CD4-positive, alpha-beta T cell treated with Interleukin-21 for 1 hour (primary cell): ENCODE results near the gene OVCH1.

Experiments used
- DNase-seq: peaks from one replicate; pipeline ENCODE4 v3.0.0-alpha.2; 2020

OVCH1 gene

DNA sequence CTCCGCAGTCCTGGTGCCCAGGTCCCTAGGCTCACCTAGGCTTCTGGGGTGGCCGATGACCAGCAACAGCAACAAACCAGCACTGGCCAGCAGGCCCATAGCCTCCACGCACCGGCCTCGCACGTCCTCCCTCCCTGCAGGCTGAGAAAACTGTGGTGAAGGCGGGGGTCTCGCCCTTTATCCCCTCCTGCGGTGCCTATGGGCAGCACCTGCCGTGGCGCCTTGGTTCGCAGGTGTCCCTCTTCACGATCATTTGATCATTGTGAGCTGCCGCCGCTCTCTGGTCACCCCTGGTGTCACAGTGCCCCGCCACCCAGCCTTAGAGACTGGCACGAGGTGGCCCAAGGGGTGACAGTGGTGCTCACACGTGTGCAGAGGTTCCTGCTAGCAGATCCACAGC lies at the start of gene OVCH1:
TSS of gene OVCH1 (minus strand) at position 99 of the 400 bp plus-strand sequence. CDS start at position 99, 0 bp downstream.
- DNase-seq = no peak

- no peak for DNase-seq
Observed at GRCh38 chr12:29547151-29547632, 49.7 kb upstream of the OVCH1 start.

- DNase-seq = no peak
Observed at GRCh38 chr12:29546000-29546399, 48.5 kb upstream of the OVCH1 start.

- DNase-seq = no peak
Observed at GRCh38 chr12:29545102-29545467, 47.6 kb upstream of the OVCH1 start.

DNA sequence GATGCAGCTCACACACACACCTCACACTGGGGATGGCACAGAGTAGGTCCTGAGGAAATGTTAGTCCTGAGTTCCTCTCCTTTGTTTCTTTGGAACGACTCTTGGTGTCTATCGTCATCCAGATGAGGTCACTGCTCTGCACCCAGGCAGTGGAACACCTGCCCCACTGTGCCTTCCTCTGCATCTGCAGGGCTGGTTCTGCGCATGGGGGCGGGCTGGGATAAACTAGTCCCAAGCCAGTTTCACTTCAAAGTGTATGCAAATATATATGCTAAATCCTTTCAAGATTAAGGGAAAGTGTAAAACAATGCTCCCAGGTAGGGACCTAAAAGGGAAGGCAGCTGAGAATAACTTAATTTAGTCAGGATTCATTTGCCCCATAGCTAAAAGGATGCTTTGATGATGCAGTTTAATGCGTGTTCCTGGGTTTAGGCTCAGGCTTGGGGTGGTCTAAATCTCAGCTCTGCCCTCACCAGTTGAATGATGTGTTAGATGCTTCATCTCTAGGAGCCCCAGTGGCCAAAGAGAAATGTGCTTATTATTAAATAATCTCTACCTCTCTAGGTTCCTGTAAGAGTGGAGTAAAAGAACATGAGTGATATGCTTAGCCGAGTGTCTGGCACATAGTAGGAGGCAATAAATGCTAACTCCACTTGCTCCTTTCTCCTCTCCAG lies 47.1 kb upstream of the OVCH1 start:
- no peak for DNase-seq

GRCh38 chr12:29543036-29543435 lies 45.5 kb upstream of the OVCH1 start:
- no peak for DNase-seq

GRCh38 chr12:29537298-29537697 lies 39.8 kb upstream of the OVCH1 start:
- DNase-seq = no peak

DNA sequence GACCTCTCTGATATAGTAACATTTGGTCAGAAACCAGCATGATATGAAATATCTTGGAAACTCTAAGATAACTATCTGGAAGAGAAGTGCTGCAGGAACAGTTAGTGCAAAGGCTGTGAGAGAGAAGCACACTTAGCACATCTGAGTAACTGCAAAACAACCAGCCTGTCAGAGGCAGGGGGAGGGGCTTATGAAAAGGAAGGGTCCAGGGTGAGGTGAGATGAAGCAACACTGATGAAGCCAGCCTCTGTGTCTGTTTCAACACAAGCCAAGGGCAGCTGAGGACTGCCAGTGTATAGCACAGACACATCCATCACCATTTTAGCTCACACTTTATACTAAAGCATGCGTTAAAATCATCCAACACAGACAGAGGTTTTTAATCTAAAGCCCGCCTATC lies 37.4 kb upstream of the OVCH1 start:
- DNase-seq = no peak

DNA sequence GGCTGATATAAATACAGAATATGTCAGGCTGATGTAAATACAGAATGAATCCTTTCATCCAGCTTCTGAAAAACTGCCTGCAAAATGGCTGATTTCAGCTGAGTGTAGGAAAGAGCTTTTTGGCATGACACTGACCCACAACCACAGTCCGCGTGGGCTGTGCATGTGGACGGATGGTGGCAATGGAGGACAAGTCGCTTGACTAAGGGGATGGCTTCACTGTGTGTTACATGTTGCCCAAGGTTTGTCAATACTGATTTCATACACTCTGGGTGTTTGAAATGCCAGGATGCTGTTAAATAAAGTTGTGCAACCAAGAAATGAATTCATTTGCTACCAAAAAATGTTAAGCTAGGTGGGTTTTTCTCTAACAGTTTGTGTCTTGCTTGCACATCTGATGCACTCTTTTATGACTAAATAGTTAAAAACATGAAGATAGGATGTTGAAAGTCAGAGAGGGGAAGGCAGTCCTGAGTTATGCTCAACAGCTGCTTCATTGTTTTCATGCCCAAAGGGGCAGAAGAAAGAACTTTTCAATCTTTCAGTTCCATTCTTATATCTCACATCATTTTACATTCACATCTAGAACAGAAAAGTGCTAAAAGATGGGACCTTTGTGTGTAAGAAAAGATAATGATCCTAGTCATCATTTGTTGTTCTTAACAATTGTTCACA lies 36.5 kb upstream of the OVCH1 start:
- DNase-seq = no peak

- DNase-seq = no peak
Observed at GRCh38 chr12:29531471-29531870, 34.0 kb upstream of the OVCH1 start.

- no peak for DNase-seq
Observed at GRCh38 chr12:29530436-29530835, 33.0 kb upstream of the OVCH1 start.

DNA sequence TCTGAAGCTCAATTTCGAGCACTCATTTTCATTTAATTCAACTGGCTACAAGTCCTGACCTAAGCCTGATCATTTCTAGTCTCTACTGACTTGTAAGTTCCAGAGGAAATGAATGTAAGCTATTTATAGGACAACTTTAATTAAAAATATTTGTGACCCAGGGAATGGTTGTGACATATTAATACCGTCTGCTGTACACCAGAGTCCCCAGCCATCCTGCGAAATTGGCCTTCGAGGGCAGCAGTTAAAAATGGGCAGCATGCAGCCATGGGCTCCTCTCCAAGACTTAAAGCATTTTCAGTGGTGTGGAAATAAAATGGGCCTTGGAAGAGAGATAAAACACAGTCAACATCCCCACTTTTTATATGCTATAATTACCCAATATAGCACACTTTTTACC lies 30.7 kb upstream of the OVCH1 start:
- DNase-seq = no peak

DNA sequence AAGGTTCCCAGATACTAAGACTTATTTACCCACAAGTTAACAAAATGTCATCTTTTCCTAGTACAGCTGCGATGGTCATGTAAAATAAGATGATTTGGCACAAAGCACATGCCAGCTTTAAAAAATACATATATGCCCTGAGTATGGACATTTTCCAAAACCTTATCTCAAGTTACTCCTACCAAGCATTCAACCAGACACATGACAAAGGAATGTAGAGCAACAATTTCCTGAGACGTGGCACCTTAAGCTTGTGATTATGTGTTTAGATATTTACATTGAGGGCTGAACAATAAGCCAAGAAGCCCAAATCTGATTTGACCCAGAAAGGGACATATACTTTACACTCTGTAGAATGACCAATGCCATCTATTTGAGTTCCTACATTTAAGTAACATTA lies 24.5 kb upstream of the OVCH1 start:
- DNase-seq = no peak

GRCh38 chr12:29519585-29520182 lies 22.2 kb upstream of the OVCH1 start:
- peak; percentile 37 for DNase-seq

- no peak for DNase-seq
Observed at GRCh38 chr12:29518407-29518806, 20.9 kb upstream of the OVCH1 start.

- DNase-seq = no peak
Observed at GRCh38 chr12:29517264-29517663, 19.8 kb upstream of the OVCH1 start.

DNA sequence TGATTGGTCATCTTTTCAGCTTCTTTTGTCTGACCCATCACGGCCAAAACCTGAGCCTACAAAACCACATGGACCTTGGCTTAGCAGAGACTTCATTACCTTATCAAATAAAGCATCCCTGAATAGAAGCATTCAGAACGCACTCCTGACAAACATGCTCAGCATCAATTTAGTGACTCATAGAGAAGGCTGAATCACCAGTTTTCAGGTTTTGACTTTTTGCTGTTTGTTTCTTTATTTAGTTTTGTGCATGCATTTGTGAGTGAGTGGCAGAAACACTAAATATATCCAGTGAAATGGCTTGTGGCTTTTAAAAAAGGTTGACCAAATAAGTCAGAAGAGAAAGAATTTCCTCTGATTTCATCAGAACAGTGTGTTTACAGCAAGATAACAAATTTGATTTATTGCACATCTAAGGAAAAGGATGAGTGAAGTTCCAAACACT lies 19.0 kb upstream of the OVCH1 start:
- no peak for DNase-seq

DNA sequence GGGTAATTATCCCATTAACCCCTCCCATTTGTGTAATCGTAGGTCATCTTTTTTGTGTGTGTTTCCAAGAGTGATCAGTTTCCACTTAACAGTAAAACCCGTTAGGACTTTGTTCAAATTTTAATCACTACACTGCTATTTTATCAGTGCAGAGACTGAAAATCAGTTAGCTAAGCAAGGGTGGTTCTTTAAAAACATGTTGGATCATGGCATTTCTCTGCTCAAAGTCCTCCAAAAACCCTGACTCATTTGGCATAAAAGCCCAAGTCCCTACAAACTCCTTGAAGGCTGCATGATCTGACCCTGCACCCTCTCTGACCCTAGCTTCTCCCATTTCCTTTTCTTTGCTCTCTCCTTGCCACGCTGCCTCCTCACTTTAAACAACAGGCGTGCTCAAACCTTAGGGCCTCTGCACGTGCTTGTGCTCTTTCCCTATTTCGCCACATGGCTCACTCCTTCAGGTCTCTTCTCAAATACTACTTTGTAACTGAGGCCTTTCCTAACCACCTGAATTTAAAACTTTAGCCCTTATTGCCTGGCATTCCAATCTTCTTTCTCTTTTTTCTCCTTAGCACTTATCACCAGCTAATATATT lies 13.2 kb upstream of the OVCH1 start:
- no peak for DNase-seq

DNA sequence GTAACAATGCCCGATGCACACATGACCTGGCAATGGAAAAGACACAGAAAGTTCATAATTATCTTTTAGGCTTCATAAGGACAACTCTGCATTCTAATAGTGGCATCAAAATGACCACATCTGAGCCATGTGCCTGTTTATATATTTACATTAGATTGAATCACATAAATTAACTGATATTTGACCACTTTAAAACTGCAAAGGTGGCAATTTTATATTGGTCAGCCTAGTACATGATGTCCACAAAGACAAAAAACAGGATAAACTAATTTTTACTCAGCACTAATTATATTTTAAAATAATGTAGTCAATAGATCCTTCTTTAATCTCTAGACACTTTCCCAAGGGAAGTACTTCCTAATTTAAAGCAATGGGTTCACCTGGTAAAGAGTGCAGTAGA lies 12.0 kb upstream of the OVCH1 start:
- no peak for DNase-seq

- no peak for DNase-seq
Observed at GRCh38 chr12:29508949-29509348, 11.5 kb upstream of the OVCH1 start.

DNA sequence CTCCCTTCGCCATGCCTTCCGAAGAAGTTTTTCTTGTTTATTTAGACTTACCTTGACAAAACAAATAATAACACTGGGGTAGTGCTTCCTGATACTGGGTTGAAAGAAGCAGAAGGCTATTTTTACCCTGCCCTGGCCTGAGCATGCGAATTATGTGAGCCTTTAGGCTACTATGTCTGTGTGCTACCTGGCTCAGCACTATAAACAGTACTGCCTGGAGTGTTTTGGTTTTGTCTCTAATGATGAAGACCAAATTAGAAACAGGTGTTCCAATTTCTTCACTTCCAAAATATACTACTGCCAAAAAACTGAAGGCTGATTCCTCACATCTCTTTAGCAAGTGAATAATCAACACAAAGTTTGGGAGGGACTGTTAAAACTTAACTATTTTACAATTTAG lies 7.6 kb upstream of the OVCH1 start:
- DNase-seq = no peak

DNA sequence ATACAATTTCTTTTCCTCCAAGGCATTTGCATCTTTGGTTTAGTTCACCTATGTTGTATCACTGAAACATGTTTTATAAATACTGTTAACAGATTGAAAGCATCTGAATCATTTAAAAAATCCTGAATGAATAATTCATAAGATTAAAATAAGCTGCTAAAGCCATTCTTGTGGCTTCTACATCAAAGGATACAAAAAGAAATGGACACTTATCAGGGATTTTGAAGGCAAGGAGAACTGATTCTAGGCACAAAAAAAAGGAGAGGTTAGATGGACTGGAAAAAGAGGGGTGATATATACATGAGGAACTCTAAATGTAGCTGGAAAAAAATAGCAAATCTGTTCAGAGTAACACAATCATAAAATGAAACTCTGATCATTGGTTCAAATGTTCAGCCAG lies 5.8 kb upstream of the OVCH1 start:
- no peak for DNase-seq

DNA sequence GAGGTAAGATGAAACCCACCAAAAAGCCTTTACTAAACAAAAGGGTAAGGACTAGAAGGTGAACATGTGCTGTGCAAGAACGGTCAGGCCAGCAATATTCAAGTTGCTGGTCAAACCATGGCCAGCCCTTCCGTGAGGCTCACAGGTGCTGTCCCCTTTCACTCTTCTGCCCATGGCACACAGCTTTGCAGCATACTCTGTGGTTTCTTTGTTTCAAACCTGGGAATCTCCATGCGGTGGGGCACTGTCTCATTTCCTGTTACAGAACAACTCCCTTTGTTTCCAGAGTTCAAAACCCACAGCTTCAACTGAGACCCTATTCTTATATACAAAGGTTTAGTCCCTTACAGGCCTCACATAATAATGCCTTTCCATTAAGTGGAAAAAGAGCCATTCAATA lies 1.7 kb upstream of the OVCH1 start:
- no peak for DNase-seq

- no peak for DNase-seq
Observed at GRCh38 chr12:29492891-29493290, 4.6 kb downstream of the OVCH1 start.
